Testis (tissue), 3 donors: ENCODE measurements around the gene COL25A1. TPM values are rescaled to one million over a fixed set of nuclear protein-coding genes. Genes with fewer than 3 reads are reported as not detected.

Source experiments
- DNase-seq: peaks from one replicate; pipeline ENCODE4 v3.0.0-alpha.2; 2019
- H3K27ac ChIP-seq, 2 donors: fragments of 200-600 bp; sonication (generic); one replicate each; pipeline ENCODE4 v1.5.1; 2019
- H3K27me3 ChIP-seq: fragments of 200-600 bp; sonication (generic); one replicate; pipeline ENCODE4 v1.5.1; 2019
- H3K36me3 ChIP-seq: fragments of 200-600 bp; sonication (generic); one replicate; pipeline ENCODE4 v1.5.1; 2017; ENCODE audit warnings: low read depth; ENCODE audit errors: missing control alignments
- H3K4me1 ChIP-seq: fragments of 200-600 bp; sonication (generic); one replicate; pipeline ENCODE4 v1.5.1; 2019
- H3K4me3 ChIP-seq, 2 donors: fragments of 200-600 bp; sonication (generic); one replicate each; pipeline ENCODE4 v1.5.1; 2017 to 2019
- H3K9me3 ChIP-seq: fragments of 200-600 bp; sonication (generic); one replicate; pipeline ENCODE4 v1.5.1; 2017
- POLR2A ChIP-seq: fragments of 450-650 bp; IDR thresholded peaks from one replicate; pipeline ENCODE4 v1.6.1; 2017; ENCODE audit warnings: antibody characterized with exemption, mild to moderate bottlenecking, moderate library complexity
- WGBS, 2 donors: methylation state at CpG; one replicate each; pipeline ENCODE4 v1.1.5; 2018; 5-methylcytosine and 5-hydroxymethylcytosine counted together
- intact Hi-C: fragments of 100-400 bp; cut with DNase I; formaldehyde crosslinking; loops from one replicate; pipeline ENCODE4 v1.15.1; 2023; ENCODE audit warnings: low total_unique reads
- polyA plus RNA-seq: library from polyadenylated mRNA; stranded (reverse); fragments of 350-450 nt; fragmentation: Illumina TruSeq; extraction: RNeasy Lipid Tissue Mini Kit (QIAGEN cat#74804); gene quantifications from one replicate; pipeline ENCODE4 v1.2.3, GENCODE V29; 2014; ENCODE audit warnings: low read depth, low replicate concordance; ENCODE audit not compliant: insufficient read depth
- total RNA-seq, 2 donors: library from RNA; depleted of rRNA; stranded (reverse); fragments of >200 nt; gene quantifications; one replicate each; pipeline ENCODE4 v1.2.3, GENCODE V29; 2016
- TF ChIP-seq, protein P1 (sequence below), 3 experiments: fragments of 450-650 bp in 2 of 3; fragments of 200-600 bp in 1 of 3; sonication (generic) in 1 of 3; IDR thresholded peaks; one replicate each; pipeline ENCODE4 v1.5.1; 2016 to 2019; ENCODE audit warnings: antibody characterized with exemption in 3 of 3, mild to moderate bottlenecking in 2 of 3, moderate library complexity in 1 of 3

COL25A1 gene
- total and polyA plus RNA-seq, 3 donors from 2014 or later: 11.7 to 19.2 (median 17.2) TPM

DNA sequence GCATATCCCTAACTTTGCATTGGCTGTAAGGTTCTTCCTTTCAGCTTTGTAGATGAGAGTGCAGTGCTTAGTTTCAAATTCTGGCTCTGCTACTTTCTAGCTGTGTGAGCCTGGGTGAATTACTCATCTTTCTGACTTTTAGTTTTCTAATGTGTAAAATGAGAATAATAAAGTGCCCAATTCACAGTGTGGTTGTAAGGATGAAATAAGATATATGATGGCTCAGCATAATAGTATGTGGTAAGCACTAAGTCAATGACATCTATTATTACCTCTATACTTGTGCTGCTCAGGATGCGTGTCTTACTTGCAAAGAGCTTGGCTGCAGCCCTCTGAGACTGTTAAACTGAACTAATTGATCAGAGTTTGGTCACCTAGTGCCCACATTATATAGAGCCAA lies 509.0 kb downstream of the COL25A1 start:
- Histone ChIP-seq H3K9me3 (no peaks in the 10 kb centered on the region), H3K27me3 (no peaks in the 10 kb centered on the region), H3K4me3 (no peak overlapping the region), H3K27ac (no peak overlapping the region), H3K36me3 (no peaks in the 10 kb centered on the region), H3K4me1 (no peaks in the 10 kb centered on the region)
- intact Hi-C loops: no loop called here
- no peak for DNase-seq
- 96 to 100% methylated on average over 1 of the region's 1 CpG for WGBS, 2 donors
- TF ChIP-seq POLR2A: no peak
- TF ChIP-seq, protein P1, sequence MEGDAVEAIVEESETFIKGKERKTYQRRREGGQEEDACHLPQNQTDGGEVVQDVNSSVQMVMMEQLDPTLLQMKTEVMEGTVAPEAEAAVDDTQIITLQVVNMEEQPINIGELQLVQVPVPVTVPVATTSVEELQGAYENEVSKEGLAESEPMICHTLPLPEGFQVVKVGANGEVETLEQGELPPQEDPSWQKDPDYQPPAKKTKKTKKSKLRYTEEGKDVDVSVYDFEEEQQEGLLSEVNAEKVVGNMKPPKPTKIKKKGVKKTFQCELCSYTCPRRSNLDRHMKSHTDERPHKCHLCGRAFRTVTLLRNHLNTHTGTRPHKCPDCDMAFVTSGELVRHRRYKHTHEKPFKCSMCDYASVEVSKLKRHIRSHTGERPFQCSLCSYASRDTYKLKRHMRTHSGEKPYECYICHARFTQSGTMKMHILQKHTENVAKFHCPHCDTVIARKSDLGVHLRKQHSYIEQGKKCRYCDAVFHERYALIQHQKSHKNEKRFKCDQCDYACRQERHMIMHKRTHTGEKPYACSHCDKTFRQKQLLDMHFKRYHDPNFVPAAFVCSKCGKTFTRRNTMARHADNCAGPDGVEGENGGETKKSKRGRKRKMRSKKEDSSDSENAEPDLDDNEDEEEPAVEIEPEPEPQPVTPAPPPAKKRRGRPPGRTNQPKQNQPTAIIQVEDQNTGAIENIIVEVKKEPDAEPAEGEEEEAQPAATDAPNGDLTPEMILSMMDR (IDR thresholded peaks at IDR 0.05): no peak

DNA sequence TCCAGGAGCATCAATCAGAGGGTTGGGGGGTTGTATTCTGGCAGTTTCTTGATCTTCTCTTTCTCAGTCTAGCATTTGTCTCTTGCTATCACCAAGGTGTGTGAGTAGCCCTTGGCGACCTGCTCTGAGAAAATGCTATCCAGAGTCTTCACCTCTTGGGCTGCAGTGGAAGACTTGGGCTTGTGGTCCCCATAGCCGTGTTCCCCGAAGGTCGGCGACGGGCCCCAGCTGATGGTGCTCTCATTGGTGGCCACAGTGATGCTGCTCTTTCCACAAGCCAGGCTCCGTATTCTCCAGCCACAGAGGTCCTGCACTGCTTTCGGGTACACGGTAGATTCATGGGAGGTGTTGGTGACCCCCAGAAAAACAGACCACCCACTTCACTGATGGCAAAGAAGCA lies 513.7 kb downstream of the COL25A1 start:
- TF ChIP-seq, protein P1 (IDR thresholded peaks at IDR 0.05): no peak
- no peak for TF ChIP-seq POLR2A
- Histone ChIP-seq H3K4me1 (no peaks in the 10 kb centered on the region), H3K9me3 (no peaks in the 10 kb centered on the region), H3K4me3 (no peak overlapping the region), H3K36me3 (no peaks in the 10 kb centered on the region), H3K27me3 (no peaks in the 10 kb centered on the region), H3K27ac (no peak overlapping the region)
- intact Hi-C loops: no loop called here
- 95 to 100% methylated on average over 7 to 9 of the region's 9 CpGs for WGBS, 2 donors
- DNase-seq: no peak

DNA sequence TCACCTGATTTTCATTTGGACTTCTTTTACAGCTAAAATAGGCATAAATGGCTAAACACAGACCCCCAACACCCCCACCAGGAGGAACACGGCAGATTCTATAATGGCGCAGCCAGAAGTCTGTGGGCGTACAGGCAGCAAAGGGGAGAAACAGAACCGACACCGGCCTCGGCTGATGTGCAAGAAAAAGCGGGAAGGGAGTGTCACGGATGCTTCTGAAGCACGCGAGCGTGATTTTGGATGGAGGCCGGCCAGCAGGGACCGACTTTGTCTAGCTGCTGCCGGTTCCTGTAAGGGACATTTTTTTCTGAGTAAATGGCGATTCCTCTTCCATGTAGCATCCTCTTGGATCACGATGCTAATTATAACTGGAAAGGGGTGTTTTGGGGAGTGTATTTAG lies 514.7 kb downstream of the COL25A1 start:
- 70 to 83% methylated on average over 16 of the region's 16 CpGs for WGBS, 2 donors
- no peak overlapping the region for H3K27ac ChIP-seq
- no peak overlapping the region for H3K4me3 ChIP-seq
- intact Hi-C loops: no loop called here
- DNase-seq: no peak
- H3K27me3 ChIP-seq: no peaks in the 10 kb centered on the region
- TF ChIP-seq POLR2A: no peak
- TF ChIP-seq, protein P1 (IDR thresholded peaks at IDR 0.05): no peak
- no peaks in the 10 kb centered on the region for H3K9me3 ChIP-seq
- H3K4me1 ChIP-seq: no peaks in the 10 kb centered on the region
- H3K36me3 ChIP-seq: no peaks in the 10 kb centered on the region

DNA sequence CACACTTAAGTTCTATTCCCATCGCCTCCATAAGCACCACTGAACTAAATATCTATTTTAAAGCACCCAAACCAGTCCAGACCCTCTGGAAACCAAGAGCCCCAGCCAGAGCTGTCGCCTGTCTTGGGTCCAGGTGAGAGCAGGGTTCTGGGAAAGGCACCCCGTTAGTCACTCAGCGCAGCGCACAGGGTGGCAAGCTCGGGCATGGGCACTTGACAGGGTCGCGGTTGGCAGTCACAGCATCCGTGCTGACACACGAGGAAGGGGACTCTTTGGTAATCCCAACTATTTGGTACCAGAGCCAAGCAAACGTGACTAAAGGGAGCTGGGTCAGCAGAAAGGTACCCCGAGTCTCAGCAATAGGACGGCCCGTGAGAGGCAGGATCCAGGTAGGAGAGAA lies 515.4 kb downstream of the COL25A1 start:
- H3K36me3 ChIP-seq: no peaks in the 10 kb centered on the region
- 64 to 68% methylated on average over 14 of the region's 14 CpGs for WGBS, 2 donors
- H3K27me3 ChIP-seq: no peaks in the 10 kb centered on the region
- H3K4me1 ChIP-seq: no peaks in the 10 kb centered on the region
- no peak overlapping the region for H3K4me3 ChIP-seq
- intact Hi-C loops: no loop called here
- no peak for TF ChIP-seq POLR2A
- TF ChIP-seq, protein P1 (IDR thresholded peaks at IDR 0.05): no peak
- H3K9me3 ChIP-seq: no peaks in the 10 kb centered on the region
- no peak overlapping the region for H3K27ac ChIP-seq
- DNase-seq: no peak

DNA sequence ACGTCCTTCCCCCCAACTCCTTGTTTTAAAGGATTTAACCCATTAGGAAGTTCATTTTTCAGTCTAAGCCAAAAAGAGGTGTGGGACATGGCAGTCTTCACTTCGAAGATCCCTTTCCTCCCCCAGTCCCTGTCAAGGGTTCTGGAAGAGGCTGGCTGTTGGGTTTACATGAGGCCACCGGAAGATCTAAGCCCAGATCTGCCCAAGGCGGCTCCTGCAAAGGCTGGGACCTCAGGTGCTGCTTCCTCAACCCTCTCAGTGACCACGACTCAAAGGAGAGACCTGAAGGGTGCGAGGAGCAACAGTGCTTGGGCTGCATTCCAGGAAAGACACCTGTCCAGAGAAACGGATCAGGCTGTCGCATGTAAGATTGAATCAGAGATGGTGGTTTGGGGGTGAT lies 516.1 kb downstream of the COL25A1 start:
- Histone ChIP-seq H3K9me3 (no peaks in the 10 kb centered on the region), H3K27ac (no peak overlapping the region), H3K36me3 (no peaks in the 10 kb centered on the region), H3K4me3 (no peak overlapping the region), H3K4me1 (no peaks in the 10 kb centered on the region), H3K27me3 (no peaks in the 10 kb centered on the region)
- intact Hi-C loops: no loop called here
- DNase-seq: no peak
- TF ChIP-seq, protein P1 (IDR thresholded peaks at IDR 0.05): no peak
- no peak for TF ChIP-seq POLR2A
- 89 to 91% methylated on average over 8 of the region's 8 CpGs for WGBS, 2 donors
